Brain pericyte (primary cell): ENCODE data around the gene MPZL3.
A peak's percentile ranks its signal among the peaks of the same experiment; 100 is the strongest.

ENCODE experiments used
- DNase-seq: peaks from one replicate; pipeline ENCODE4 v3.0.0-alpha.2; 2012; ENCODE audit warnings: low read depth, low spot score

MPZL3 gene, protein sequence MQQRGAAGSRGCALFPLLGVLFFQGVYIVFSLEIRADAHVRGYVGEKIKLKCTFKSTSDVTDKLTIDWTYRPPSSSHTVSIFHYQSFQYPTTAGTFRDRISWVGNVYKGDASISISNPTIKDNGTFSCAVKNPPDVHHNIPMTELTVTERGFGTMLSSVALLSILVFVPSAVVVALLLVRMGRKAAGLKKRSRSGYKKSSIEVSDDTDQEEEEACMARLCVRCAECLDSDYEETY

DNA sequence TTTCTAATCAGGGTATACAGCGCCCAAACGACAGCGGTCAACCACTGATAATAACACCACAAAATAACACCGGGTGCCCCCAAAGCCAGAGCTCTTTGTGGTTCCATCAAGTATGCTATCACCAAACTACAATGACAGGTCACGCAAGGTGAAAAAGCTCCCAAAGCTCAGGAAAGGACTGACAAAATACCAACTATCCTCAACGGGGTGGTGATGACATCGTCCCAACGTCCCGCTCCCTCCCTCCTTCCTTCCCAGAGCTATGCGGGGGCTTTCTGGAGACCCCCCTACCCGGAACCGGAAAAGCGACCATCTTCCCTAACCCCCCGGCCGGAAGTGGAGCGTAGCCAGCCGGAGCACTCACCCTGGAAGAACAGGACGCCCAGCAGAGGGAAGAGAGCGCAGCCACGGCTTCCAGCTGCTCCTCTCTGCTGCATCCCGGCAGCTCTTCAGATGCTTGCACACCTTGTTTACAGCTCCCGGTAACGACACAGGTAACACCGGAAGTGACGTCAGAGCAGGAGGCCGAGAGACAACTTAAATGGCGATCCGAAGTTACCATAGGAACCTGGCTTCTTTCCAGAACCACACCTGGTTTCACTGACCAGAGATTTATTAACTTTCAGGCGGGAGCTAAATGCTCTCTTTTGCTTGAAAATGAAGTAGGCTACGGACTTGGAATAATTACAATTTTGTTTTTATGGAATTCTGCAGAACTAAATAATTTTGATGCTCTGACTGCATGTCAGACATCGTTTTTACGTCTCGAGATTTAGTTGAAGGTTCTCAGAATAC lies at the start of gene MPZL3:
Gene MPZL3, minus strand, starts transcription at position 508 of the 795 bp plus-strand sequence. Its CDS starts 71 bp downstream, at position 437.
- DNase-seq, result peak; percentile 48

DNA sequence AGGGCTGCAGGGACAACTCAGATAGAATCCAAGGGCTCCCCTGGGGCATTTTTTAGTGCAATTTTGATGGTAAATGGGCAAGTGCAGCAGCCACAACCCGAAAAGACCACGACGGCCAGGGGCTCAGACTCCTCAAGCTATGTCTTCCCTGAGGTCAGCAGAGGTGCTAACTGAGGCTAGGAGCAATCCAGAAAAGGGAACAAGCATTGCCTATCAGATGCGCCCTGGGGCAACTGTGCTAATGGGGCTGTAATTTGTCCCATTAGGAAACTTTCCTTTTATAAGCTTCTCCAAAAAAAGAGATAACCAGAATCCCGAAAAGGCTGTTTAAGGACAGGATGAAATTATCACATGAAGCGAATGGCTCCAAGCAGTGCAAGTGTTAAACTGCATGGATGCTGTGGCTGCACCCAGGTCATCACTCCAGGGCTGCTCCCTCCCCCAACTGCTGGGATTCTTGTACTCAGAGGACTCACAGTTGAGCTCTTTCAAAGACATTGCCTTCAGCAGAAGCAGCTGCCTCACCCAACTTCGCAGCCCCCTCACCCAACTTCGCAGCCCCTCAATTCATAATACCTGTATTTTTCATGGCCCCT lies 49.5 kb upstream of the MPZL3 start:
- no peak for DNase-seq

- DNase-seq, result no peak
These were observed 43.8 kb upstream of the MPZL3 start for GRCh38 chr11:118295815-118296454.

GRCh38 chr11:118295199-118295598 lies 43.0 kb upstream of the MPZL3 start:
- no peak for DNase-seq

DNA sequence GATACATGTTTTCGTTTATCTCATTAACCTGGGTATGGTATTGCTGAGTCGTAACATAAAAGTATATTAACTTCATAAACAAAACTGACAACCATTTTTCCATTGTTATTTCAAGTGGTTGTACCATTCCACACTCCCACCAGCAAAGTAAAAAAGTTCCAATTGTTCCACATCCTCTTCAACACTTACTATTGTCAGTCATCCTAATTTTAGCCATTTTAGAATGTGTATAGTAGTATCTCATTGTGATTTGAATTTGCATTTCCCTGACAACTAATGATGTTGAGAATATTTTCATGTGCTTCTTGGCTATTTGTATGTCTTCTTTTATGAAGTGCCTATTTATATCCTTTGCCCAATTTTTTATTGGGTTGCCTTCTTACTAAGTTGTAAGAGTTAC lies 41.9 kb upstream of the MPZL3 start:
- no peak for DNase-seq

DNA sequence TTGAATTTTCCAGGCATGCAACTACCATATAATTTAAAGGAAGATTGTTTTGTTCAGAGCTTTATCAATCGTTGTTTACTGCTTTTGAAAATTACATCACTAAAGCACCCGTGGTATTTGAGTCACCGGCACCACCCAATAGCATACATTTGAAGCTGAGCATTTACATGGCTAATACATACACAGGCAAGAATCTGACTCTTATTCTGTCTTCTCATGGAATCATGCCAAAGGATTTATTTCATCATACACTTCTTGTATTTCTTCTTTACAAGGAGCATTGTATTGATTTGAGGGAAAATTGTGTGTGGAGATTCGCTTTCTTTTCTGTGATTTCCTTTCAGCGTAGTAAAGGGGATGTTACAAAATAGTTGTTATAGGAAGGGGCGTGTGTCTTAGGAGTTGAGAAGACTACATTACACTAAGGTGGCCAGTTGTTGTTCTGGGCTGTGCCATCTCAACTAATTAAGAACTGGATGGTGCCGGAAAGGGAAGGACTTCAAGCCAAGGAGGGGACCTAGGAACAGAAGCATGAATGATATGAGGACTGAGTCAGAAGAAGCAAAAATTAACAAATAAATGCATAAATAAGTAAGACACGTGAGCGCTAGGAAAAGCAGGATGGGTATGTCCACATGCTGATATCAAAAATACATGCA lies 39.4 kb upstream of the MPZL3 start:
- DNase-seq, result no peak

DNA sequence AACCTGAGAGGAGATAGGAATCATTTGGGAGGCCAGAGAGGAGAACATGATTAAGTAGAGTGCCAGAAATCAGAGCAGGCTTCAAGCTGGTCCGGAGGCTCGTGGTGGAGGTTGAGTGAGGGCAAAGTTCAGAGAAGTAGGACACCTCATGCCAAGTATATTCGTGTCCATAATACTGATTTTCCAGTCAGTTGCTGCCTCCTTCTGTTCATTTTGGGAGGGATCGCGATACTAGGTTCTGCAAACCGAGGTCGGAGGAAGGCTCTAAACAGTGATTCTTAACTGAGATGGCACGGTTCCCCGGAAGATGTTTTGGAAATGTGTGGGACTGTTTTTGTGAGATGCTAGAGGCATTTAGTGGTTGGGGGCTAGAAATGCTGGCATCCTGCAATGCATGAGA lies 38.8 kb upstream of the MPZL3 start:
- DNase-seq, result no peak

DNA sequence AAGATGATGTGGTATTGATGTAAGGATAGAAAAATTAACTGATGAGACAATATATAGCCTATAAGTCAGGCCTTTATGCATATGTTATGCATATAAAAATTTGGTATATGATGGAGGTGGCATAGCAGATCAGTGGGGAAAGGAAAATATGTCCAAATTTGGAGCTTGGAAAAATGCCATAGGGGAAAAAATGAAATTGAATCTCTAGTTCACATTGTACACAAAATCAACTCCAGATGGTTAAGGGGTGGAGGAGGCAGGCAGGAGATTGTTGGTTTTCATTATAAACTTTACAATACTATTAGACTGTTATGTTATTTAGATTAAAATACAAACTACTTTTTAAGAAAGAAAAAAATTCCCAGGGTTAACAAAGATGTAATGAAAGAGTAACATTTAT lies 37.2 kb upstream of the MPZL3 start:
- no peak for DNase-seq

DNA sequence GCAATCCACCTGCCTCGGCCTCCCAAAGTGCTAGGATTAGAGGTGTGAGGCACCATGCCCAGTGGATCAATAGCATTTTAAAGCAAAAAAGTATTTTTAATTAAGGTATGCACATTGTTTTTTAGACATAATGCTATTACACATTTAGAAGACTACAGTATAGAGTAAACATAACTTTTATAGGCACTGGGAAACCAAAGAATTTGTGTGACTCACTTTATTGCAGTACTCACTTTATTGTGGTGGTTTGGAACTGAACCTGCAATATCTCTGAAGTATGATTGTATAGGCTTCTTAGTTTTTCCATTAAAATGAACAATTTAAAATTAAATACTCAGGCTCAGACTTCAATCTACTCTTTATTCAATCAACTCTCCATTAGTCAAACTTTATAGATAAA lies 34.8 kb upstream of the MPZL3 start:
- DNase-seq, result no peak

DNA sequence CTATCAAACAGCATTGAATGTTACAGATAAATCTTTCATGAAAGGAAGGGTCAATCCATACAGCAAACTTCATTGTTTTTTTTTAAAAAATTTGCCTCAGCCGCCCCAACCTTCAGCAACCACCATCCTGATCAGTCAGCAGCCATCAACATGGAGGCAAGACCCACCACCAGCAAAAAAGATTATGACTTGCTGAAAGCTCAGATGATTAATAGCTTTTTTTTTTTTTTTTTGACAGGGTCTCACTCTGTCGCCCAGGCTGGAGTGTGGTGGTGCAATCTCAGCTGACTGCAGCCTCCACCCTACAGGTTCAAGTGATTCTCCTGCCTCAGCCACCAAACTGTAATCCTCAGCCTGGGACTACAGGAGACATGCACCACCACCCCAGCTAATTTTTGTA lies 34.4 kb upstream of the MPZL3 start:
- no peak for DNase-seq

DNA sequence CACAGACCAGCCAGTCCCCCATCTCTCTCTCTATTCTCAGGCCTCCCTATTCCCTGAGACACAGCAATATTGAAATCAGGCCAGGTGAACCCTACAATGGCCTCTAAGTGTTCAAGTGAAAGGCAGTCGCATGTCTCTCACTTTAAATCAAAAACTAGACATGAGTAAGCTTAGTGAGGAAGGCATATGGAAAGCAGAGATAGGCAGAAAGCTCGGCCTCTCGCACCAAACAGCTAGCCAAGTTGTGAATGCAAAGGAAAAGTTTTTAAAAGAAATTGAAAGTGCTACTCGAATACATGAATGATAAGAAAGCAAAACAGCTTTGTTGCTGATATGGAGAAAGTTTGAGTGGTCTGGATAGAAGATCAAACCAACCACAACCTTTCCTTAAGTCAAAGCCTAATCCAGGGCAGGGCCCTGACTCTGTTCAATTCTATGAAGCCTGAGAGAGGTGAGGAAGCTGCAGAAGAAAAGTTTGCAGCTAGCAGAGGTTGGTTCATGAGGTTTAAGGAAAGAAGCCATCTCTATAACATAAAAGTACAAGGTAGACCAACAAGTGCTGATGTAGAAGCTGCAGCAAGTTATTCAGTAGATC lies 31.7 kb upstream of the MPZL3 start:
- no peak for DNase-seq

- no peak for DNase-seq
These were observed 31.0 kb upstream of the MPZL3 start for GRCh38 chr11:118283037-118283636.

- DNase-seq, result no peak
These were observed 30.4 kb upstream of the MPZL3 start for GRCh38 chr11:118282606-118283005.

GRCh38 chr11:118281284-118281683 lies 29.1 kb upstream of the MPZL3 start:
- DNase-seq, result no peak

GRCh38 chr11:118277312-118277711 lies 25.1 kb upstream of the MPZL3 start:
- DNase-seq, result no peak

DNA sequence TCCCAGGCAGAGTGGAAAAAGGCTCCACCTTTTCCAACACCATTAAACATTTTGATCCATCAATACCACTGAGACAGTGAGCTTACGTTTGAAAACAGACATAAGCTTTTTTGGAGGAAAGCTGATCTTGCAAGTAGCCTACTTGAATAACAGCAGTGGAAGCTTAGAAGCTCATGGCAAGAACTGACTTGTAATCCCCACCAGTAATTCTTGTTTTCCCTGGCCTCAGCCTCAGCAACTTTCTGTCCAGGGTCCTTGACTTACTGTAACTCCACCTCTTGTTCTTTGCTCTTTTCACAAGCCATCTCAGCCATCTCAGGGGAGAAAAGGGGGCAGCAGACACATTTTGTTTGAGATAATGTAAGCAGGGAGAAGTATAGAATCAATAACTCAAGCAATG lies 24.3 kb upstream of the MPZL3 start:
- DNase-seq, result no peak

DNA sequence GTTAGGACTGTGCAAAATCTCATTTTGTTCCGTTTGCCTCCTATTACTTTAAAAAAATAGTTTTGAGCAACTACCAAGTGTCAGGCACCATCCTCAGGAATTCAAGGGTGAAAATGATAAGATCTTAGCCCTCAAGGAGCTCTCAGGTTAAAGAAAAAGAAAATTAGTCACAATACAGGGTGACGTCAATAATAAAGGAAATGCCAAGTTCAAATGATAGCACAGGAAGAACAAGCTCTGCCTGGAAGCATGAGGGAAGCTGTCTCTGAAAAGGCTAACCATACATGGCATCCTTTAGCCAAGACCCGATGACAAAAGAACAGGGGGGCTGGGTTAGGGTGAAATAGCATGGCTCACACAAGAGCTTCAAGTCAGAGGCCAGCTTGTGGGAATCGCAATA lies 23.0 kb upstream of the MPZL3 start:
- no peak for DNase-seq

DNA sequence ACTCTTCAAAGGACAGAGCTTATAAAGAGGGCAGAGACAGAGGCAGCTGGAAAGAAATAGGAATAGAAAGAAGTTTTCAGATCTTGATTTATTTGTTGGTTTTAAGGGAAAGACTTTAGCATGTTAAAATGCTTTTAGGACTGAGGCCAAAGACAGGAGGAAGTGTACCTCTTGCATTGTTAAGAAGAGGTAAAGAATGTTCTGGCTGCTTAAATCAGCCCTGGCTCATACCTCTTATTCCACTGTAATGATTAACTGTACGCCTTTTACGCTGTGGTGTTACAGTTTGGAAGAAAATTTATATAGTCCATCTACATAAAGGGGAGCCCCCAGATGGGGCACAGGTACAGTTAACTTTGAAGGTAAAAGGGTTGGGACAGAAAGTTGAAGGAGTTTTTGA lies 22.0 kb upstream of the MPZL3 start:
- DNase-seq, result no peak

DNA sequence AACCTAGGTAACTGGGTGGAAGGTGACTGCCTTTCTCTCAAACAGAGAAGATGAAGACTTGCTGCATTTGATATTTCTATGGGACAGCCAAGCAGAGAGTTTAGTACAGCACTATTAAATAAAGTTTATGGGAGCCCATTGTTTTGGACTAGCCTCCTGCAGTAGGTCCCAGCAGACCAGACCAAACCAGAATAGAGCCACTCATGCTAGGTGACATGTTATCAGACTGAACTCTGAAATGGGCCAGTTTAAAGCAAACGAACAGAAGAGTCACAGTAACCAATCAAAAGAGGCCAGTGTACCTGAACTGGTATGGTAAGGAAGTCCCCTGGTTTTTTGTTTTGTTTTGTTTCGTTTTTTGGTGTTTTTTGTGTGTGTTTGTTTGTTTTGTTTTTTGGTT lies 19.8 kb upstream of the MPZL3 start:
- DNase-seq, result no peak

GRCh38 chr11:118267486-118267885 lies 15.3 kb upstream of the MPZL3 start:
- no peak for DNase-seq

GRCh38 chr11:118265954-118266353 lies 13.8 kb upstream of the MPZL3 start:
- DNase-seq, result no peak
